GM12878 (cell line): ENCODE results near the gene SLC9B1. TPM values are rescaled to one million over a fixed set of nuclear protein-coding genes. Genes with fewer than 3 reads are reported as not detected.

ENCODE experiments used
- CBX5 ChIP-seq: sonication (generic); IDR thresholded peaks from 2 replicates; pipeline ENCODE4 v1.6.1; 2016; ENCODE audit warnings: low read depth, moderate library complexity, mild to moderate bottlenecking, inconsistent platforms
- CREB1 ChIP-seq: IDR thresholded peaks from 2 replicates; pipeline ENCODE4 v1.6.1; 2012; ENCODE audit warnings: low read depth, mild to moderate bottlenecking, inconsistent platforms
- ETV6 ChIP-seq, 2 experiments: fragments of 450-650 bp in 1 of 2; IDR thresholded peaks in 1 of 2; conservative IDR thresholded peaks in 1 of 2; 2 replicates each; pipeline ENCODE4 v1.6.1; 2014; ENCODE audit warnings: antibody characterized with exemption in 1 of 2, borderline replicate concordance in 1 of 2, low read depth in 1 of 2, mild to moderate bottlenecking in 1 of 2, moderate library complexity in 1 of 2
- FOXK2 ChIP-seq: fragments of 450-650 bp; IDR thresholded peaks from 2 replicates; pipeline ENCODE4 v1.6.1; 2017; ENCODE audit warnings: mild to moderate bottlenecking, moderate library complexity
- POLR2A ChIP-seq: IDR thresholded peaks from 2 replicates; pipeline ENCODE4 v1.6.1; 2011; ENCODE audit warnings: low read depth, mild to moderate bottlenecking, low read length
- RAD21 ChIP-seq: IDR thresholded peaks from 2 replicates; pipeline ENCODE4 v1.6.1; 2011; ENCODE audit warnings: mild to moderate bottlenecking, low read depth, low read length, moderate library complexity; ENCODE audit not compliant: insufficient read depth
- SMAD5 ChIP-seq: IDR thresholded peaks from 2 replicates; pipeline ENCODE4 v1.6.1; 2016; ENCODE audit warnings: antibody characterized with exemption, low read depth
- polyA plus RNA-seq, 11 experiments: library from polyadenylated mRNA; depleted of rRNA in 4 of 11; unstranded in 6 of 11; stranded (reverse) in 5 of 11; fragments of >200 nt; fragmentation: Nextera tagmentation in 4 of 11; fragmentation: Illumina TruSeq in 1 of 11; extraction: Ambion mirVana in 4 of 11; extraction: Trizol in 1 of 11; gene quantifications; 1 replicate in 1 of 11; 2 replicates in 10 of 11; pipeline versions ENCODE4 v1.2.1 to v1.2.3, GENCODE V29; 2011 to 2016; ENCODE audit warnings: inconsistent platforms in 2 of 11, missing spikeins in 2 of 11, low read depth in 1 of 11
- total RNA-seq, 4 experiments: library from RNA; depleted of rRNA in 3 of 4; stranded (reverse); fragments of >200 nt in 3 of 4; fragmentation: Illumina TruSeq in 1 of 4; extraction: Trizol in 1 of 4; gene quantifications; 2 replicates each; pipeline versions ENCODE4 v1.2.1 to v1.2.3, GENCODE V29; 2013 to 2021
- TF ChIP-seq, protein P1 (sequence below), 3 experiments: IDR thresholded peaks in 2 of 3; conservative IDR thresholded peaks in 1 of 3; 2 replicates each; pipeline ENCODE4 v1.5.1; 2011; ENCODE audit warnings: low read depth in 3 of 3, low read length in 3 of 3, mild to moderate bottlenecking in 3 of 3, control low read depth in 2 of 3, moderate library complexity in 2 of 3, inconsistent platforms in 1 of 3, mixed read lengths in 1 of 3; ENCODE audit not compliant: control insufficient read depth in 2 of 3, insufficient read depth in 1 of 3; ENCODE audit errors: extremely low read depth in 1 of 3
- TF ChIP-seq, protein P2 (sequence below): IDR thresholded peaks from 2 replicates; pipeline ENCODE4 v1.6.1; 2011; ENCODE audit warnings: borderline replicate concordance, low read depth, mild to moderate bottlenecking, moderate library complexity, low read length; ENCODE audit not compliant: insufficient read depth, poor library complexity, severe bottlenecking
- TF ChIP-seq, protein P3 (sequence below): fragments of 450-650 bp; IDR thresholded peaks from 2 replicates; pipeline ENCODE4 v1.6.1; 2017; ENCODE audit warnings: low read depth, mild to moderate bottlenecking, moderate library complexity

SLC9B1 gene
- total and polyA plus RNA-seq, 10 of the 15 experiments (the other 5 are each of a cell fraction or from before 2014, with no cell fraction given): 1.0 to 3.5 (median 1.8) TPM

DNA sequence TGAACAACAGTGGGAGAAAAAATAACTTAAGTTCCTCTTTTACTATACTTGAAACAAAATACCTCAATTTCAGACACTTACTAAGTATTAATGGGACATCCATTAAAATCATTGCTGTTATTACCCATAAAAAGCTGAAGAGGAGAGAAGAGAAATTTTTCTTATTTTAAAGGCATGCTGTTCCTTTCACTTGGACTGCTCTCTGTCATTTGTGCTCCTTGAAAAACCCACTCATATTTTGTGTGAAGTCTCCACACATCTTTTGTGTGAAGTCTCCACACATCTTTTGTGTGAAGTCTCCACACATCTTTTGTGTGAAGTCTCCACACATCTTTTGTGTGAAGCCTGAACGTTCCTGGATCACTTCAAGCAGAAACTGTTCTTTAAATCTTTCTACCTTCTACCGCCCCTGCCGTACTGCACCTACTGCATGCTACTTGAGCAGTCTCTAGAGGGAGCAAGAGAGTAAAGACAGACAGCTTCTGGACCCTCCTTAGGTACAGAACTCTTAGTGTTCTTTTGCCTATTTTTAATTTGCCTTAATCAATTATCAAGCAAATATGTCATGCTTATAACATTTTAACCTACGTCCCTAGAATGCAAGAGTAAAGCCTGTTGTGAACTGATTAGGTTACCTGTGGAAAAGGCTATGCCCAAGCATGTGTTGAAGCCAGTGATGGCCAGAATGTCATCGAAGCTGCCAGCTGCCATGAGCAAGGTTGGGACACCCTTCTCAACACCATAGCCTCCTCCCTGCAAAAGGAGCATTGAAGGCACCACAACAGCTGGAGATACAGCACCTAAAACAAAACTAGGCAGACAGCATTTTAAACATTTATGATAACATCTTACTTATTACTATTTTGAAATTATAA, 27.1 kb upstream of the SLC9B1 start (continued):
- TF ChIP-seq CBX5 (no peak), FOXK2 (no peak), CREB1 (no peak), SMAD5 (no peak), RAD21 (peak; percentile 74), ETV6 (conservative IDR thresholded peaks at IDR 0.05 in 1 of 2, IDR thresholded peaks at IDR 0.05 in 1 of 2; ENCODE audit: borderline replicate concordance in 1 of 2, low read depth in 1 of 2) (no peak), POLR2A (no peak)
- TF ChIP-seq, protein P1, sequence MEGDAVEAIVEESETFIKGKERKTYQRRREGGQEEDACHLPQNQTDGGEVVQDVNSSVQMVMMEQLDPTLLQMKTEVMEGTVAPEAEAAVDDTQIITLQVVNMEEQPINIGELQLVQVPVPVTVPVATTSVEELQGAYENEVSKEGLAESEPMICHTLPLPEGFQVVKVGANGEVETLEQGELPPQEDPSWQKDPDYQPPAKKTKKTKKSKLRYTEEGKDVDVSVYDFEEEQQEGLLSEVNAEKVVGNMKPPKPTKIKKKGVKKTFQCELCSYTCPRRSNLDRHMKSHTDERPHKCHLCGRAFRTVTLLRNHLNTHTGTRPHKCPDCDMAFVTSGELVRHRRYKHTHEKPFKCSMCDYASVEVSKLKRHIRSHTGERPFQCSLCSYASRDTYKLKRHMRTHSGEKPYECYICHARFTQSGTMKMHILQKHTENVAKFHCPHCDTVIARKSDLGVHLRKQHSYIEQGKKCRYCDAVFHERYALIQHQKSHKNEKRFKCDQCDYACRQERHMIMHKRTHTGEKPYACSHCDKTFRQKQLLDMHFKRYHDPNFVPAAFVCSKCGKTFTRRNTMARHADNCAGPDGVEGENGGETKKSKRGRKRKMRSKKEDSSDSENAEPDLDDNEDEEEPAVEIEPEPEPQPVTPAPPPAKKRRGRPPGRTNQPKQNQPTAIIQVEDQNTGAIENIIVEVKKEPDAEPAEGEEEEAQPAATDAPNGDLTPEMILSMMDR (IDR thresholded peaks at IDR 0.05 in 2 of 3, conservative IDR thresholded peaks at IDR 0.05 in 1 of 3; ENCODE audit: control insufficient read depth in 2 of 3, extremely low read depth in 1 of 3, insufficient read depth in 1 of 3, low read depth in 3 of 3, low read length in 3 of 3): peak; percentile 68 to 78 (median 72)
- TF ChIP-seq, protein P2, sequence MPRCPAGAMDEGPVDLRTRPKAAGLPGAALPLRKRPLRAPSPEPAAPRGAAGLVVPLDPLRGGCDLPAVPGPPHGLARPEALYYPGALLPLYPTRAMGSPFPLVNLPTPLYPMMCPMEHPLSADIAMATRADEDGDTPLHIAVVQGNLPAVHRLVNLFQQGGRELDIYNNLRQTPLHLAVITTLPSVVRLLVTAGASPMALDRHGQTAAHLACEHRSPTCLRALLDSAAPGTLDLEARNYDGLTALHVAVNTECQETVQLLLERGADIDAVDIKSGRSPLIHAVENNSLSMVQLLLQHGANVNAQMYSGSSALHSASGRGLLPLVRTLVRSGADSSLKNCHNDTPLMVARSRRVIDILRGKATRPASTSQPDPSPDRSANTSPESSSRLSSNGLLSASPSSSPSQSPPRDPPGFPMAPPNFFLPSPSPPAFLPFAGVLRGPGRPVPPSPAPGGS: no peak
- TF ChIP-seq, protein P3, sequence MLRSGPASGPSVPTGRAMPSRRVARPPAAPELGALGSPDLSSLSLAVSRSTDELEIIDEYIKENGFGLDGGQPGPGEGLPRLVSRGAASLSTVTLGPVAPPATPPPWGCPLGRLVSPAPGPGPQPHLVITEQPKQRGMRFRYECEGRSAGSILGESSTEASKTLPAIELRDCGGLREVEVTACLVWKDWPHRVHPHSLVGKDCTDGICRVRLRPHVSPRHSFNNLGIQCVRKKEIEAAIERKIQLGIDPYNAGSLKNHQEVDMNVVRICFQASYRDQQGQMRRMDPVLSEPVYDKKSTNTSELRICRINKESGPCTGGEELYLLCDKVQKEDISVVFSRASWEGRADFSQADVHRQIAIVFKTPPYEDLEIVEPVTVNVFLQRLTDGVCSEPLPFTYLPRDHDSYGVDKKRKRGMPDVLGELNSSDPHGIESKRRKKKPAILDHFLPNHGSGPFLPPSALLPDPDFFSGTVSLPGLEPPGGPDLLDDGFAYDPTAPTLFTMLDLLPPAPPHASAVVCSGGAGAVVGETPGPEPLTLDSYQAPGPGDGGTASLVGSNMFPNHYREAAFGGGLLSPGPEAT: no peak
